Right lobe of liver (tissue), 6 donors: Measurements from ENCODE around the gene CFHR5. TPM values are rescaled to one million over a fixed set of nuclear protein-coding genes. Genes with fewer than 3 reads are reported as not detected.

ENCODE experiments used
- ATAC-seq, 4 donors: fragments of 200-7000 bp; cut with Tn5 transposase; one replicate each; pipeline ENCODE4 v1.9.1; 2020; ENCODE audit warnings: mild to moderate bottlenecking in 4 of 4, moderate library complexity in 4 of 4
- DNase-seq, 3 donors: peaks; one replicate each; pipeline ENCODE4 v3.0.0-alpha.2; 2020
- H3K27ac ChIP-seq, 3 donors: fragments of 200-600 bp; one replicate each; pipeline ENCODE4 v1.8.0; 2022
- H3K27me3 ChIP-seq, 2 donors: fragments of 200-600 bp; one replicate each; pipeline ENCODE4 v1.8.0; 2022
- H3K36me3 ChIP-seq, 4 donors: fragments of 200-600 bp; sonication (generic) in 1 of 4; one replicate each; pipeline versions ENCODE4 v1.5.1 to v1.8.0; 2017 to 2022; ENCODE audit warnings: control low read depth in 1 of 4
- H3K4me1 ChIP-seq, 4 donors: fragments of 200-600 bp; sonication (generic) in 1 of 4; one replicate each; pipeline versions ENCODE4 v1.5.1 to v1.8.0; 2017 to 2022; ENCODE audit warnings: control low read depth in 1 of 4
- H3K4me3 ChIP-seq, 3 donors: fragments of 200-600 bp; one replicate each; pipeline ENCODE4 v1.8.0; 2022
- H3K9me3 ChIP-seq, 4 donors: fragments of 200-600 bp; sonication (generic) in 1 of 4; one replicate each; pipeline versions ENCODE4 v1.5.1 to v1.8.0; 2017 to 2022; ENCODE audit warnings: control low read depth in 1 of 4
- CTCF ChIP-seq, 4 donors: fragments of 200-600 bp in 3 of 4; fragments of 450-650 bp in 1 of 4; IDR thresholded peaks; one replicate each; pipeline versions ENCODE4 v1.5.1 to v1.8.0; 2016 to 2022; ENCODE audit warnings: antibody characterized with exemption in 4 of 4, mild to moderate bottlenecking in 2 of 4
- POLR2A ChIP-seq: fragments of 450-650 bp; IDR thresholded peaks from one replicate; pipeline ENCODE4 v1.6.1; 2017; ENCODE audit warnings: antibody characterized with exemption, mild to moderate bottlenecking
- WGBS: methylation state at CpG from one replicate; pipeline ENCODE4 v1.1.6; 2018; ENCODE audit warnings: low coverage, low lambda C conversion rate; ENCODE audit not compliant: insufficient coverage; ENCODE audit errors: missing lambda C conversion rate; 5-methylcytosine and 5-hydroxymethylcytosine counted together
- intact Hi-C, 2 donors: fragments of 100-400 bp; cut with DNase I; formaldehyde crosslinking; loops; one replicate each; pipeline versions ENCODE4 v1.11.2 to v1.14.1; 2022
- total RNA-seq, 6 experiments: library from RNA; depleted of rRNA in 2 of 6; stranded (reverse); fragments of >200 nt in 2 of 6; fragmentation: NEBNext Ultra II Directional in 3 of 6; extraction: Animal tissue kit (Norgen Biotek cat#: 25700) in 3 of 6; gene quantifications; one replicate each; pipeline versions ENCODE4 v1.1.0 to v1.2.4, GENCODE V29; 2016 to 2023
- donor health status: DM: no; HTN: yes; CAD: no.
- donor health status: DM: no; HTN: no; CAD: no.
- donor health status: DM: no; HTN: no; CAD: no.
- donor health status: DM: no; HTN: yes; CAD: no.
- donor health status: DM: no; HTN: yes; CAD: no.

The CFHR5 gene
- total RNA-seq, 6 experiments from 2014 or later = 22.2 to 198 (median 69.0) TPM

GRCh38 chr1:197011614-197012013, 34.3 kb downstream of the CFHR5 start:
- DNase-seq (no peak), ATAC-seq (no peak)
- Histone ChIP-seq H3K9me3 (no peaks in the 10 kb centered on the region), H3K27ac (no peak overlapping the region), H3K36me3 (peaks cover 0 to 11% (median 0%) of the 10 kb centered on the region in 4 donors), H3K4me3 (no peak overlapping the region), H3K4me1 (no peaks in the 10 kb centered on the region), H3K27me3 (no peaks in the 10 kb centered on the region)
- intact Hi-C loops = no loop called here
- 92% methylated on average over 1 of the region's 1 CpG for whole genome bisulfite sequencing
- TF ChIP-seq CTCF (IDR thresholded peaks at IDR 0.05) (no peak), POLR2A (no peak)

- TF ChIP-seq CTCF (IDR thresholded peaks at IDR 0.05) (no peak), POLR2A (no peak)
- H3K27ac ChIP-seq = no peak overlapping the region
- H3K27me3 ChIP-seq = no peaks in the 10 kb centered on the region
- 47% methylated on average over 2 of the region's 3 CpGs for WGBS
- no peaks in the 10 kb centered on the region for H3K4me1 ChIP-seq
- intact Hi-C loops = no loop called here
- no peaks in the 10 kb centered on the region for H3K9me3 ChIP-seq
- DNase-seq = no peak
- H3K36me3 ChIP-seq = peaks cover 0 to 11% (median 0%) of the 10 kb centered on the region in 4 donors
- no peak for ATAC-seq
- no peak overlapping the region for H3K4me3 ChIP-seq
These were observed 35.9 kb downstream of the CFHR5 start for GRCh38 chr1:197013234-197013633.

DNA sequence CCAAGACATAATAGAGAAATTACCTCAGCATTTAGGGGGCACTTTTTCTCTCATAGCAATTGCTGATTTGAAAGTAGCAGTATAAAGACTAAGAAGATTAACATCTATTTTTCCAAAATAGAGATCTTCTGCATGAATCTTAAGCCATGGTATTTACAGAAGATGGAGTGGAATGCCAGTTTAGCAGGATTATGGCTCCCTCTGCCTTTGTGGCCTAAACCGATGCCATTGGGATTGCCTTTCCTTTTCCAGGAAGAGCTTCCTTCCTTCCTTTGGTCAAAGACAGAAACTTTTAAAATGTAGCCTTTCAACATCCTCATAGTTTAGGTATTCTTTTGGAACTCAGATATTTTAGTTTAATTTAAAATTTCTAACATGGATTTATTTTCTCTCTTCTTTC, 39.4 kb downstream of the CFHR5 start:
- TF ChIP-seq CTCF (IDR thresholded peaks at IDR 0.05) (peak in 2 of 4 donors; percentile 16 to 23), POLR2A (no peak)
- Histone ChIP-seq H3K4me1 (no peaks in the 10 kb centered on the region), H3K9me3 (no peaks in the 10 kb centered on the region), H3K27ac (no peak overlapping the region), H3K36me3 (no peaks in the 10 kb centered on the region), H3K4me3 (no peak overlapping the region), H3K27me3 (no peaks in the 10 kb centered on the region)
- DNase-seq (no peak), ATAC-seq (peak in 1 of 4 donors; percentile 18)
- intact Hi-C loops = no loop called here
- 42% methylated on average over 1 of the region's 1 CpG for WGBS

- Histone ChIP-seq H3K27ac (no peak overlapping the region), H3K27me3 (no peaks in the 10 kb centered on the region), H3K4me3 (no peak overlapping the region), H3K9me3 (no peaks in the 10 kb centered on the region), H3K4me1 (no peaks in the 10 kb centered on the region), H3K36me3 (no peaks in the 10 kb centered on the region)
- 77% methylated on average over 8 of the region's 8 CpGs for WGBS
- intact Hi-C loops = no loop called here
- no peak for DNase-seq
- no peak for ATAC-seq
- TF ChIP-seq CTCF (IDR thresholded peaks at IDR 0.05) = no peak
- no peak for TF ChIP-seq POLR2A
These were observed 40.3 kb downstream of the CFHR5 start for GRCh38 chr1:197017558-197018146.

- Histone ChIP-seq H3K36me3 (no peaks in the 10 kb centered on the region), H3K27ac (no peak overlapping the region), H3K4me3 (no peak overlapping the region), H3K27me3 (no peaks in the 10 kb centered on the region), H3K9me3 (no peaks in the 10 kb centered on the region), H3K4me1 (no peaks in the 10 kb centered on the region)
- TF ChIP-seq CTCF (IDR thresholded peaks at IDR 0.05) (no peak), POLR2A (no peak)
- no peak for DNase-seq
- intact Hi-C loops = no loop called here
- WGBS = 39% methylated on average over 4 of the region's 4 CpGs
- no peak for ATAC-seq
These were observed 44.4 kb downstream of the CFHR5 start for GRCh38 chr1:197021716-197022115.
